Placental pericyte (primary cell): ENCODE results near the gene TCAF1. TPM values are rescaled to one million over a fixed set of nuclear protein-coding genes. Genes with fewer than 3 reads are reported as not detected.

Experiments
- total RNA-seq: library from RNA; depleted of rRNA; stranded (reverse); fragments of >200 nt; gene quantifications from 2 replicates; pipeline ENCODE4 v1.2.3, GENCODE V29; 2012

TCAF1 gene, protein sequence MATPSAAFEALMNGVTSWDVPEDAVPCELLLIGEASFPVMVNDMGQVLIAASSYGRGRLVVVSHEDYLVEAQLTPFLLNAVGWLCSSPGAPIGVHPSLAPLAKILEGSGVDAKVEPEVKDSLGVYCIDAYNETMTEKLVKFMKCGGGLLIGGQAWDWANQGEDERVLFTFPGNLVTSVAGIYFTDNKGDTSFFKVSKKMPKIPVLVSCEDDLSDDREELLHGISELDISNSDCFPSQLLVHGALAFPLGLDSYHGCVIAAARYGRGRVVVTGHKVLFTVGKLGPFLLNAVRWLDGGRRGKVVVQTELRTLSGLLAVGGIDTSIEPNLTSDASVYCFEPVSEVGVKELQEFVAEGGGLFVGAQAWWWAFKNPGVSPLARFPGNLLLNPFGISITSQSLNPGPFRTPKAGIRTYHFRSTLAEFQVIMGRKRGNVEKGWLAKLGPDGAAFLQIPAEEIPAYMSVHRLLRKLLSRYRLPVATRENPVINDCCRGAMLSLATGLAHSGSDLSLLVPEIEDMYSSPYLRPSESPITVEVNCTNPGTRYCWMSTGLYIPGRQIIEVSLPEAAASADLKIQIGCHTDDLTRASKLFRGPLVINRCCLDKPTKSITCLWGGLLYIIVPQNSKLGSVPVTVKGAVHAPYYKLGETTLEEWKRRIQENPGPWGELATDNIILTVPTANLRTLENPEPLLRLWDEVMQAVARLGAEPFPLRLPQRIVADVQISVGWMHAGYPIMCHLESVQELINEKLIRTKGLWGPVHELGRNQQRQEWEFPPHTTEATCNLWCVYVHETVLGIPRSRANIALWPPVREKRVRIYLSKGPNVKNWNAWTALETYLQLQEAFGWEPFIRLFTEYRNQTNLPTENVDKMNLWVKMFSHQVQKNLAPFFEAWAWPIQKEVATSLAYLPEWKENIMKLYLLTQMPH
- total RNA-seq = 64.6 and 77.6 TPM in 2 replicates

DNA sequence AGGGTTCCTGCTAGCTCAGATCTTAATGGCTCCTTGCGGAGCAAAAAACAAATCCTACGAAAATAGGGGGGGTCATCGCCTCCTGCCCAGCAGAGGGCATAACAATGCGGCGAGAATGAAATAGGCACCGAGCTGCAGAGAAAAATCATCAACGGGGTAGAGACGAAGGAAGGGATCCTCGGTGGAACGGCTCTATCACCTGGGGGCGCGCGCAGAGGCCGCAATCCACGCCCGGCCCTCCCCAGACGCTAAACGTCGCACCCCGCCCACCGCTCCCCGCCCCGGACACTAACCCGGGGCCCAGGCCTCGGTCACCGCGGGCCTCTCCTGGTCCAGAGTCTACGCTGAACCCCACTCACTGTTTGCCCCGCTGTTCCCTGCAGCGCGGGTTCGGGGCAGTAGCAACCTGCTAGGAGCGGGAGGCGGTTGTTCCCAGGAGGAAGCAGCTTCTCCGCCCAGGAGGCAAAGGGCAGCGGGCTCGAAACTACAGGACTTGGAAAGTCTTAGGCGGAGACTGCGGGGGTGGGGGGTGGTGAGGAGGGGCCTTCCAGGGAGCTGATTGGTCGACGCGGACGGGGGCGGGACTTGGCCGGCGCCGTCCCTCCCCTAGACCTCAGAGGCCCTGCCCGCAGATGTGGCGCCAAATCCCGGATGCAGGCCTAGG, at the start of gene TCAF1:
Gene TCAF1 (minus strand): TSS at position 509 of the 664 bp plus-strand sequence. CDS start 25,568 bp downstream, outside the sequence.

GRCh38 chr7:143934526-143935325, 32.8 kb upstream of the TCAF1 start, which contains the start of gene OR2F2:
TSS of gene OR2F2 (plus strand) at chr7:143935233. CDS start at chr7:143935233, 0 bp downstream.

Other genes starting within 250 kb of the TCAF1 start
- 0.22 TPM in 1 of 2 replicates, not detected in the other for gene CTAGE6, start 144.5 kb downstream of the TCAF1 start, total RNA-seq
- not detected in 2 replicates for gene OR2F2, start 33.1 kb upstream of the TCAF1 start, total RNA-seq
- not detected in 2 replicates for gene OR2F1, start 52.7 kb upstream of the TCAF1 start, total RNA-seq
- not detected in 2 replicates for gene OR6B1, start 98.1 kb upstream of the TCAF1 start, total RNA-seq
- not detected in 2 replicates for gene OR2A5, start 146.8 kb upstream of the TCAF1 start, total RNA-seq
- not detected in 2 replicates for gene OR2A25, start 167.6 kb upstream of the TCAF1 start, total RNA-seq
- gene OR2A12, start 184.1 kb upstream of the TCAF1 start, total RNA-seq = not detected in 2 replicates
- gene OR2A2, start 207.4 kb upstream of the TCAF1 start, total RNA-seq = not detected in 2 replicates
- gene OR2A14, start 221.0 kb upstream of the TCAF1 start, total RNA-seq = not detected in 2 replicates